Mammary epithelial cell (primary cell): Measurements from ENCODE around the gene HNRNPA1.

Source experiments
- EZH2 ChIP-seq: IDR thresholded peaks from 2 replicates; pipeline ENCODE4 v1.6.1; 2012; ENCODE audit warnings: low read length, inconsistent platforms, borderline replicate concordance
- TF ChIP-seq, protein P1 (sequence below), 2 donors: IDR thresholded peaks in 1 of 2; conservative IDR thresholded peaks in 1 of 2; 2 replicates each; pipeline ENCODE4 v1.5.1; 2011 to 2012; ENCODE audit warnings: inconsistent platforms in 2 of 2, low read length in 2 of 2, mild to moderate bottlenecking in 2 of 2, control low read depth in 1 of 2, low read depth in 1 of 2; ENCODE audit not compliant: insufficient read depth in 1 of 2; ENCODE audit errors: extremely low read depth in 1 of 2

DNA sequence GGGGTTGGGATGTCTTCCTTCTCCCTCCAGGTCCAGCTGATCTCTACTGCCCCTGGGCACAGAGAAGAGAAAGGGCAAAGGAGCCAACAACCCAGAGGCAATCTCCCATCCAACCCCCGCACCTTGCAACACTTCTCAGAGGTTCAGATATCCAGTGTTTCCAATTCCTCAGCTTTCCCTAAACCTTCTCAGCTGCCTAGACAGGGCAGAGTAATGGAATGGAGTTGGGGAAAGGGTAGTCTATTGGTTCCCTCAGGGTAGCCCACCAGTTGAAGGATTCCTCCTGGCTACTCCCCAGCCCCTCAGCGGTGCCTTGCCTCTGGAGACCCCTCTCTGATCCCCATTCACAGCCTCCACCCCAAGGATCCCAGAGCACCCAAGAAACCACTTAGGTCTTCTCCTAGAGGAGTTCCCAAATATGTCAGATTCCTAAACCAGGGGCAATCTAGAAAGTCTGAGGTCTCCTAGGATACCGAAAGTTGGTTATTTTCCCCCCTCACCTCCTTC is 19.8 kb downstream of the HNRNPA1 start:
- TF ChIP-seq, protein P1, sequence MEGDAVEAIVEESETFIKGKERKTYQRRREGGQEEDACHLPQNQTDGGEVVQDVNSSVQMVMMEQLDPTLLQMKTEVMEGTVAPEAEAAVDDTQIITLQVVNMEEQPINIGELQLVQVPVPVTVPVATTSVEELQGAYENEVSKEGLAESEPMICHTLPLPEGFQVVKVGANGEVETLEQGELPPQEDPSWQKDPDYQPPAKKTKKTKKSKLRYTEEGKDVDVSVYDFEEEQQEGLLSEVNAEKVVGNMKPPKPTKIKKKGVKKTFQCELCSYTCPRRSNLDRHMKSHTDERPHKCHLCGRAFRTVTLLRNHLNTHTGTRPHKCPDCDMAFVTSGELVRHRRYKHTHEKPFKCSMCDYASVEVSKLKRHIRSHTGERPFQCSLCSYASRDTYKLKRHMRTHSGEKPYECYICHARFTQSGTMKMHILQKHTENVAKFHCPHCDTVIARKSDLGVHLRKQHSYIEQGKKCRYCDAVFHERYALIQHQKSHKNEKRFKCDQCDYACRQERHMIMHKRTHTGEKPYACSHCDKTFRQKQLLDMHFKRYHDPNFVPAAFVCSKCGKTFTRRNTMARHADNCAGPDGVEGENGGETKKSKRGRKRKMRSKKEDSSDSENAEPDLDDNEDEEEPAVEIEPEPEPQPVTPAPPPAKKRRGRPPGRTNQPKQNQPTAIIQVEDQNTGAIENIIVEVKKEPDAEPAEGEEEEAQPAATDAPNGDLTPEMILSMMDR (conservative IDR thresholded peaks at IDR 0.05 in 1 of 2, IDR thresholded peaks at IDR 0.05 in 1 of 2; ENCODE audit: extremely low read depth in 1 of 2, insufficient read depth in 1 of 2, low read depth in 1 of 2, low read length in 2 of 2) = no peak
- no peak for TF ChIP-seq EZH2
